HUES6 (cell line): ENCODE measurements around the gene MAGIX.

Experiments used
- H3K27ac ChIP-seq: 2 replicates; pipeline ENCODE4 v1.7.0; 2013; ENCODE audit warnings: low read depth, mild to moderate bottlenecking, low read length, inconsistent platforms
- H3K27me3 ChIP-seq: 2 replicates; pipeline ENCODE4 v1.6.1; 2013; ENCODE audit warnings: low read length; ENCODE audit not compliant: control insufficient read depth, insufficient read depth
- H3K36me3 ChIP-seq: 2 replicates; pipeline ENCODE4 v1.6.1; 2013; ENCODE audit warnings: low read length; ENCODE audit not compliant: control insufficient read depth, insufficient read depth
- H3K4me1 ChIP-seq: 2 replicates; pipeline ENCODE4 v1.6.1; 2013; ENCODE audit warnings: low read length; ENCODE audit not compliant: control insufficient read depth, insufficient read depth
- H3K4me3 ChIP-seq: 2 replicates; pipeline ENCODE4 v1.5.1; 2013; ENCODE audit warnings: low read depth, low read length
- H3K9ac ChIP-seq: one replicate; pipeline ENCODE4 v1.6.1; 2013; ENCODE audit warnings: mild to moderate bottlenecking, low read length
- H3K9me3 ChIP-seq: 2 replicates; pipeline ENCODE4 v1.6.1; 2013; ENCODE audit warnings: low read depth, low read length; ENCODE audit not compliant: control insufficient read depth, insufficient read depth

Gene MAGIX

DNA sequence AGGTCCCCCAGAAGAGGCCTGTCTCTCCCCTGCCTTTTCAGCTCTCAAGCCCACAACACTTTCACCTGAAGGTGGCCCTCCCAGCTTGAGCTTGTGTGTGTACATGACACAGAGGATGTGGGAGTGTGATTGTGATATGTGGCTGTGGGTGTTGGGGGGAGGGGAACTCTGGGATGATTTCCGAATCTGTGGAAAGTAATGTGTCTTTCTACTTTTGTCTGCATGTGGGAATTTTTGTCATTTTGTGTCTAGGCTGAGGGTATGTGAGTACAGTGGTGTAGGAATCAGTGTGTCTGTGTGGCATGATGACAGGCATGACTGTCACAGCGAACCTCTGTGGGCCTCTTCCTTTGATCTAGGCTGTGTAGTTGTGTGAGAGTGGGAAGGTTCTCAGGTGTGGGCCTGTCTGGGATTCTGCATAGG is 31.0 kb downstream of the MAGIX start:
- no peak overlapping the region for H3K9ac ChIP-seq
- H3K4me3 ChIP-seq, result no peak overlapping the region
- H3K27ac ChIP-seq, result no peak overlapping the region
- H3K36me3 ChIP-seq, result no peaks in the 10 kb centered on the region
- H3K4me1 ChIP-seq, result peaks cover 3% of the 10 kb centered on the region; the same call in 1 of the 2 replicates
- peaks cover 19% of the 10 kb centered on the region; the same call in 1 of the 2 replicates for H3K9me3 ChIP-seq
- H3K27me3 ChIP-seq, result peaks cover 14% of the 10 kb centered on the region; the same call in 1 of the 2 replicates

DNA sequence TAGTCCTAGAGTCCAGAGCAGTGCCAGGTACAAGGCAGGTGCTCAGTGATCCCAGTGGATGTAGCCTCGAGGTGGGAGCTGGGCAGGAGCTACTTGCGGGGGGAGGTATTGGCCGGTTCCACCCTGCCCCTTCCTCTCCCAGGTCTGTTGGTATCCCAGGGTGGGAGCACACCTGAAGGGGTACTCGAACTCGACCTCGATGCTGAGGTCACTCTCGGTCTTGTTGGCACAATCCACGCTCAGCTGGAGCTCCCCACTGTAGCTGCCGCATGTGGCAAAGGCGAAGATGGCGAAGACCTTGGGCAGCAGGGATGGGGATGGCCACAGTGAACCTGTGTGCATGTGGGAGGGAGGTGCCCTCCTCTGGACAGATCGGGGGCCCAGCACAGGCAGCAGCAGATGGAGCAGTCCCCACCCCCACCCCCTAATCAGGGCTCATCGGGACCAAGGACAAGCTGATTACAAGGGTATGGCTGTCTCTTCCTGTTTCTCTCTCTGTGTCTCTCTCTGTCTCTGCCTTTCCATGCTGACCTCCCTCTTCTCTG is 35.1 kb downstream of the MAGIX start:
- H3K36me3 ChIP-seq, result no peaks in the 10 kb centered on the region
- no peak overlapping the region for H3K4me3 ChIP-seq
- H3K9ac ChIP-seq, result no peak overlapping the region
- peaks cover 20% of the 10 kb centered on the region; the same call in 1 of the 2 replicates for H3K9me3 ChIP-seq
- no peak overlapping the region for H3K27ac ChIP-seq
- peaks cover 25% of the 10 kb centered on the region for H3K27me3 ChIP-seq
- H3K4me1 ChIP-seq, result peaks cover 12% of the 10 kb centered on the region

DNA sequence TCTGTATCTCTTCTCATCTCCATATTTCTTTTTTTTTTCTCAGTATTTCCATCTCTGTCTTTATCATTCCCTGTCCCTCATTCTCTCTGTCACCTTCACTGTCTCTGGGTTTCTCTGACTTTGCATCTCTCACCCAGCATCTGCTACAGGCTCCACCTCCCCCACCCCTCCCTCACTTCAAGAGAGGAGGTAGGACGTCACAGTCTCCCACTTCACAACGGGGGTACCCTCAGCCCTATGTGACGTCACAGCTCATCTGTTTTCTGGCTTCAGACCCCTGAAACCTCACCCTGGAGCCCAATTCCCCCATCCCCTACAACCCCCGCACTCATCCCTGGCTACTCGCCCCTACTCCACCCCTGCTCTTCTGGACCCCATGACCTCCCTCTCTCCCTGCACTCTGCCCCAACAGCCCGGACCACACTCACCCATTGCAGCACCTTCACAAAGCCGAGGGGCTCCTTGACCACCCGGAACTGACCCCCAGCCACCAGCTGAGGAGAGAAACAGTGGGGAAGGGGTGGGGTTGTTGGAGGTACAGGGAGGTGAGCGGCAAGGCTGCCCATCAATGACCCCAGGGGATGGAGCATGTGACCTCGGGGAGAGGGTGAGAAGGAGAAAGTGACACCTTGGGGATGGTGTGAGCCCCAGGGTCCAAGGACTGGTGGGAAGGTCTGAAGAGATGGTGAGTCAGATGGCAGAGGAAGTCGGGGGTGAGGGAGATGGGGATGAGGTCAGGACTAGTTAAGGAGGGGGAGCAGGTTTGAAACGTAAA is 36.2 kb downstream of the MAGIX start:
- H3K9ac ChIP-seq, result no peak overlapping the region
- no peak overlapping the region for H3K27ac ChIP-seq
- H3K36me3 ChIP-seq, result no peaks in the 10 kb centered on the region
- peaks cover 9% of the 10 kb centered on the region for H3K4me1 ChIP-seq
- peaks cover 25% of the 10 kb centered on the region for H3K27me3 ChIP-seq
- peak overlapping the region; percentile 57 for H3K4me3 ChIP-seq
- peaks cover 13% of the 10 kb centered on the region; the same call in 1 of the 2 replicates for H3K9me3 ChIP-seq

DNA sequence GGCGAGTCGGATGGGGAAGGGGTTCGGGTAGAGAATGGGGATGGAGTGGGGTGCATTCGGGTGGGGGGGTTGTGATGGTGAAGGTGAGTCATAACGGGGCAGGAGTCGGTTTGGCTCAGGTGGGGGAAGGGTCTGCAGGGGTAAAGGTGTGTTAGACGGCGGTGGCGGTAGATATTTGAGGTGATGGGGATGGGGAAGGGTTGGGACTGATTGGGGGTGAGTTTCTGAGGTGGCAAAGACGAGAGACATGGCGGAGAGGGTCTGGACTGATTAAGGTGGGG is 36.7 kb downstream of the MAGIX start:
- H3K36me3 ChIP-seq, result no peaks in the 10 kb centered on the region
- H3K9me3 ChIP-seq, result peaks cover 13% of the 10 kb centered on the region; the same call in 1 of the 2 replicates
- H3K4me3 ChIP-seq, result peak overlapping the region; percentile 57
- no peak overlapping the region for H3K27ac ChIP-seq
- peaks cover 9% of the 10 kb centered on the region for H3K4me1 ChIP-seq
- peaks cover 25% of the 10 kb centered on the region for H3K27me3 ChIP-seq
- H3K9ac ChIP-seq, result no peak overlapping the region

DNA sequence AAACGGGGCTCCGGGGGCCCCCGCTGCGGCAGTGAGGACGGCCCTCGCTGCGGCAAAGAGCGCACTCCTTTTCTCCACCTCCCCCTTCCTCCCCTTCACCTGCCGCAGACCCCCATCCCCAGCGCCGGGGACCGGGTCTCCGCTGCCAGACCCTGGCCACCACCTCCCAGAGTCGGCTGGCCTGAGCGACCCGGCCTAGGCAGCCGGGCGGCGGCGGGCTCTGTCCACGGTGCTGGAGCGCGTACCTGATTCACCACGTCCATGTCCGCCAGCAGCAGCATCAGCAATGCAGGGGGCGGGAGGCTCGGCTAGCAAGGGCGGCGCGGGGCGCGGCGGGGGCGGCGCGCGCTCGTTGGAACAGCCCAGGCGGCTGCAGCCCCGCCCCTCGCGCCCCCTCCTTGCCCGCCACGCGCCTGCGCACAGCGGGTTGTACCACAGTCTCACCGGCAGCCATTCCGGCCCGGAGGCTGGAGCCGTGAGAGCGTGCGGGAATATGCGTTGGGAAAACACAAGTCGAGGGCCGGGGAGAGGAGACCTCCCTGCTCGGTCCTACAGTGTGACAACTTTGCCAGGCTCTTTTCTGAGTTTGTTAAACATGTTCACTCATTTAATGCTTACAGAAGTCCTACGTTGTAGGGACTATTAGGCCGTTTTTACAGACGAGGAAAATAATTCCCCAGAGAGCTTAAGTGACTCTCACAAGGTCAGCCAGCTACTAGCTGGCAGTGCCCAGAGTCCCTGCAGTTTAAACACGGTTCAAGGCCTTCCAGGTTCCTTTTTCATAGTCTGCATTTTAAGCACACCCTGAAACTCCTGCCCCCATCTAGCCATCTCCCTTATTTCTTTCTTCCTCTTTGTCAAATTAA is 37.6 kb downstream of the MAGIX start, which contains the start of gene SYP:
TSS of gene SYP (minus strand) at position 288 of the 866 bp plus-strand sequence. CDS start at position 281, 7 bp downstream.
- peak within 1 kb of the TSS; percentile 57 for H3K4me3 ChIP-seq
- no peak within 1 kb of the TSS for H3K9ac ChIP-seq
- H3K27me3 ChIP-seq, result peaks cover 25% of the 10 kb centered on the region
- no peak within 1 kb of the TSS for H3K27ac ChIP-seq
- peaks cover 13% of the 10 kb centered on the region; the same call in 1 of the 2 replicates for H3K9me3 ChIP-seq
- H3K36me3 ChIP-seq, result no peaks in the 10 kb centered on the region
- peaks cover 9% of the 10 kb centered on the region for H3K4me1 ChIP-seq

DNA sequence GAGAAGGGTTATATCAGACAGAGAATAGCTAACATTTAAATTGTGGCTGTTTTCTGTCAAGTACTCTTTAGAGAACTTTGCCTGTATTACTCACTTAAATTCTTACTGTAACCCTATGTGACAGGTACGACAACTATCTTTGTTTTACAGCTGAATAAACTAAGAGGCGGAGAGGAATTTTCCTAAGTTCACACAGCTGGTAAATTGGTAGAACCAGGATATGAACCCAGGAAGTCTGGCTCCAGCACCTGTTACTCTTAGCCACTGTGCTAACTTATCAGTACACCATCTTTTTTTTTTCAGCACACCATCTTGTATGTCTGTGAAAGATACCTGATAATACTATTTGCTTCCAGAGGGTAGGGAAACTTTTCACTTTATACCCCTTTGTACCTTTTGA is 39.5 kb downstream of the MAGIX start:
- H3K9me3 ChIP-seq, result peaks cover 15% of the 10 kb centered on the region; the same call in 1 of the 2 replicates
- H3K27ac ChIP-seq, result no peak overlapping the region
- H3K27me3 ChIP-seq, result peaks cover 25% of the 10 kb centered on the region
- H3K36me3 ChIP-seq, result no peaks in the 10 kb centered on the region
- H3K4me1 ChIP-seq, result peaks cover 9% of the 10 kb centered on the region
- no peak overlapping the region for H3K4me3 ChIP-seq
- H3K9ac ChIP-seq, result no peak overlapping the region

DNA sequence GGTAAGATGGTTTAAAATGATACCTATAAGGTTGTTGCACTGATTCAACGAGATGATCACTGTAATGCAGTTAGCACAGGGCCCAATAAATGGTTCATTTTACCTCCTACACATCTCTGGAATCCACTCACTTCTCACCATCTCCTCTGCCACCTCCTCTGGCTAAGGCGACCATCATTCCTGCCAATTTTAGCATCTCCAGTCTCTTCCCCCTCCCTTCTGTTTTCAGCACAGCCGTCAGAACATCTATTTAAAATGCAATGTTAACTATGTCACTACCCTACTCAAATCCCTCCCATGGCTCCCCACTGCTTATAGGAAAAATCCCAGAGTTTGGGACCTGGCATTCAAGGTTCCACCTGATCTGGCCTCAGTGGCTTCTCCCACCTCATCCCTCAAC is 41.0 kb downstream of the MAGIX start:
- no peak overlapping the region for H3K4me3 ChIP-seq
- H3K27me3 ChIP-seq, result peaks cover 11% of the 10 kb centered on the region
- peaks cover 9% of the 10 kb centered on the region for H3K4me1 ChIP-seq

DNA sequence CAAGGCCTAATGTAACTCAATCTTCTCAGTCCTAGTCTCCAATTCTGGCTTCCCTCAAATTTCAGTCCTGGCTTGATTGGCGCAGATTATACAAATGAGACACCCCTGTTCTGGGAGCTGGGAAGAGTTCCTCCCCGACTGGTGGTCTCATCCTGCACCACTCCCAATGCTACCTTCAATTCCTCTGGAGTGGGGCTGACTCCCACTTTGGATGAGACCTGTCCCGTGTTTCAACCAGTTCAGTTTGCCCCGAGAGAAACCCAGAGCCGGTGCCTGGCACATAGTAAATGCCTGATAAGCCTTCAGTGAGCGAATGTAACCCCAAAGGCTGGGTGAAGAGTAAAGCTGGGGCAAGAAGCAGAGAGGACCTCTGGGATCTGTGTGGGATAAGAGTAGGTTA is 41.5 kb downstream of the MAGIX start:
- no peak overlapping the region for H3K4me3 ChIP-seq
- H3K36me3 ChIP-seq, result no peaks in the 10 kb centered on the region
- peaks cover 6% of the 10 kb centered on the region for H3K4me1 ChIP-seq
- peaks cover 6% of the 10 kb centered on the region; the same call in 1 of the 2 replicates for H3K9me3 ChIP-seq
- H3K27ac ChIP-seq, result no peak overlapping the region
- H3K27me3 ChIP-seq, result peaks cover 7% of the 10 kb centered on the region
- H3K9ac ChIP-seq, result no peak overlapping the region

More for the DNA sequence above, 41.0 kb downstream of the MAGIX start:
- peaks cover 11% of the 10 kb centered on the region; the same call in 1 of the 2 replicates for H3K9me3 ChIP-seq
- no peak overlapping the region for H3K27ac ChIP-seq
- no peak overlapping the region for H3K9ac ChIP-seq
- H3K36me3 ChIP-seq, result no peaks in the 10 kb centered on the region

DNA sequence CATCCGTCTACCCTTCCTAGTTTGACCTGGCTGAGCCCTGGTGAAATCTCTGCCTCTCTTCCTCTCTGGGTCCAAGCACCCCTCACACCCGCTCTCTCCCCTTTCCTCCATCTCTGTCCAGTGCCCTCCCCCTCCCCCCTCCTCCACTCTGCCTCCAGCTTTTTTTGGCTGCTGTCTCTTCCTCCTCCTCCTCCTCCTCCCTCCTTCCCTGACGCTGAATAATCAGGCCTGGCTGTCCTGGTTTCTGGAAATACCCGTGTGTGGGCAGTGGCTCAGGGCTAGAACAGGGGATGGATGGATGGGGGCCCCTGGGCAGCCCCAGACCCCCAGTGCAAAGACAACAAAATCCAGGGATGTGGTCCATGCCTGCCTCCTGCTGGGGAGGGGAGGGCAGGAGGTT is 42.2 kb downstream of the MAGIX start:
- peaks cover 6% of the 10 kb centered on the region for H3K4me1 ChIP-seq
- no peaks in the 10 kb centered on the region; the same call in 1 of the 2 replicates for H3K27me3 ChIP-seq
- H3K36me3 ChIP-seq, result no peaks in the 10 kb centered on the region
- H3K9me3 ChIP-seq, result peaks cover 5% of the 10 kb centered on the region; the same call in 1 of the 2 replicates
- H3K27ac ChIP-seq, result no peak overlapping the region
- H3K9ac ChIP-seq, result no peak overlapping the region
- H3K4me3 ChIP-seq, result no peak overlapping the region

DNA sequence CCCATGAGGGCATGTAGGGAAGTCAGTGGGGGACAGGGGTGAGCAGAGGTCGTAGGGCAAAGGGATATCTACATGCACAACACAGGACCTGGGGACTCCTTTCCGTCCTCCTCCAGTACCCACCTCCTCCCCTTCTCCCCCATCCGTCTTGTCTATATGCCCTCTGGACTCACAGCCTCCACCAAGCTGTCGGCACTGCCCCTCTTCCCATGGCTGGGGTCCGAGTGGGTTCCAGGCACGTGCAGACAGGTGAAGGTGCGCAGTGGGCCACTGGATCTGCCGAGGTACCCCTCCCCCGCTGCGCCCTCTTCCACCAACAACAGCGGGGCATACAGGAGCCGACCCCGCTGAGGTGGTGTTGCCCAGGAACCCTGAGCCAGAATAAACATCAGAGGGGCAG is 42.9 kb downstream of the MAGIX start:
- H3K4me3 ChIP-seq, result no peak overlapping the region
- H3K9ac ChIP-seq, result no peak overlapping the region
- peaks cover 5% of the 10 kb centered on the region; the same call in 1 of the 2 replicates for H3K9me3 ChIP-seq
- no peaks in the 10 kb centered on the region; the same call in 1 of the 2 replicates for H3K27me3 ChIP-seq
- H3K27ac ChIP-seq, result no peak overlapping the region
- no peaks in the 10 kb centered on the region for H3K36me3 ChIP-seq
- peaks cover 7% of the 10 kb centered on the region for H3K4me1 ChIP-seq
